NT2/D1 (cell line): ENCODE data around the gene LIN52.
A peak's percentile ranks its signal among the peaks of the same experiment; 100 is the strongest.

Source experiments
- DNase-seq: peaks from one replicate; pipeline ENCODE4 v3.0.0-alpha.2; 2011; ENCODE audit warnings: low read depth, low spot score
- H3K27me3 ChIP-seq: 2 replicates; pipeline ENCODE4 v1.6.0; 2011; ENCODE audit warnings: mild to moderate bottlenecking; ENCODE audit not compliant: insufficient read length, insufficient read depth
- H3K36me3 ChIP-seq: 2 replicates; pipeline ENCODE4 v1.6.1; 2011; ENCODE audit warnings: mild to moderate bottlenecking, low read length, mixed read lengths; ENCODE audit not compliant: insufficient read depth, insufficient read length
- H3K4me1 ChIP-seq: 2 replicates; pipeline ENCODE4 v1.5.1; 2011; ENCODE audit not compliant: insufficient read depth, insufficient read length
- H3K4me3 ChIP-seq: 2 replicates; pipeline ENCODE4 v1.5.1; 2011; ENCODE audit warnings: low read depth; ENCODE audit not compliant: insufficient read length
- H3K9ac ChIP-seq: 2 replicates; pipeline ENCODE4 v1.6.0; 2011; ENCODE audit warnings: low read depth; ENCODE audit not compliant: insufficient read length
- H3K9me3 ChIP-seq: 2 replicates; pipeline ENCODE4 v1.5.1; 2011; ENCODE audit warnings: mild to moderate bottlenecking, low read length; ENCODE audit not compliant: insufficient read depth
- SUZ12 ChIP-seq: IDR thresholded peaks from 2 replicates; pipeline ENCODE4 v1.6.1; 2011; ENCODE audit not compliant: insufficient read length, insufficient read depth; ENCODE audit errors: extremely low read depth
- YY1 ChIP-seq: IDR thresholded peaks from 2 replicates; pipeline ENCODE4 v1.6.1; 2011; ENCODE audit not compliant: insufficient read length, insufficient read depth
- ZNF274 ChIP-seq: IDR thresholded peaks from 2 replicates; pipeline ENCODE4 v1.6.1; 2011; ENCODE audit warnings: mild to moderate bottlenecking, low read depth, low read length

Gene LIN52

DNA sequence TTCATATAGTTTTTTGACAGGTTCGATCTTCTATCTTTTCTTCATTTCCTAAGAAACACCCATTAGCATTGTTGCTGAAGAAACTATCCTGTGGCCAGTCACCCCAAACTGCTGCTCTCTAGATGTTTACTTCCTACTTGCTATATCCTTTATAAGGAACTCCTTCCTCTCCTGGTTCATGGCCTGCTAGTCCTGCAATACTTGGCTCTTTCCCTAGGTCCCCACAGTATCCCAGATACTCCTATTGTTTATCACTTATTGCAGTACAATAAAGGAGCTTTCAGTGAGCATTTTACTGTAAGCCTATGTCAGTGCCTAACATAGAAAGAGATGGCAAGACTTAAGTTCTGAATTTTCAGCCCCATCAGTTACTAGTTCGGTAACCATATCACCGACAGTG lies 3.3 kb upstream of the LIN52 start:
- no peaks in the 10 kb centered on the region for H3K36me3 ChIP-seq
- no peaks in the 10 kb centered on the region for H3K4me1 ChIP-seq
- H3K27me3 ChIP-seq = no peaks in the 10 kb centered on the region
- TF ChIP-seq ZNF274 (no peak), SUZ12 (no peak)
- no peak overlapping the region for H3K9ac ChIP-seq
- no peak overlapping the region for H3K4me3 ChIP-seq
- DNase-seq = no peak
- no peaks in the 10 kb centered on the region for H3K9me3 ChIP-seq

DNA sequence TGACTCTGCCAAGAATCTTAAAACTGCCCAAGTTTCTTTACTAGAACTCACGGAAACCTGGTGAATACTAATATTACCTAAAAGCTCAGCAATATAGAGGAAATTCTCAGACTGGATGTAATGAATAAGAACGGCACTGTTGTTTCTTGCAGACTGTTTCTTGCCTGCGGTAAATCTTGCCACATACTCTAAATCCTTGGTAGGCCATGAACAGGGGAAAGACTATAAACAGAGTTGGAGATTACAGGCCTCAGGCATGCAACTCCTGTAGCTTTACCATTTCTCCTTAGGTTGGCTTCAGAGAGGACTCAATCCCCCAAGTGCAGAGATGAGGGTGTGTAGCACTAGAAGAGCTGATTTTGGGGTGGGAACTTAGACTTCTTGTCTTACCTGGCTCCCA lies 1.6 kb upstream of the LIN52 start:
- Histone ChIP-seq H3K27me3 (no peaks in the 10 kb centered on the region), H3K36me3 (no peaks in the 10 kb centered on the region), H3K9ac (peak overlapping the region; percentile 85), H3K4me3 (peak overlapping the region; percentile 82), H3K9me3 (no peaks in the 10 kb centered on the region), H3K4me1 (no peaks in the 10 kb centered on the region)
- no peak for DNase-seq
- TF ChIP-seq SUZ12 (no peak), ZNF274 (no peak), YY1 (no peak)

DNA sequence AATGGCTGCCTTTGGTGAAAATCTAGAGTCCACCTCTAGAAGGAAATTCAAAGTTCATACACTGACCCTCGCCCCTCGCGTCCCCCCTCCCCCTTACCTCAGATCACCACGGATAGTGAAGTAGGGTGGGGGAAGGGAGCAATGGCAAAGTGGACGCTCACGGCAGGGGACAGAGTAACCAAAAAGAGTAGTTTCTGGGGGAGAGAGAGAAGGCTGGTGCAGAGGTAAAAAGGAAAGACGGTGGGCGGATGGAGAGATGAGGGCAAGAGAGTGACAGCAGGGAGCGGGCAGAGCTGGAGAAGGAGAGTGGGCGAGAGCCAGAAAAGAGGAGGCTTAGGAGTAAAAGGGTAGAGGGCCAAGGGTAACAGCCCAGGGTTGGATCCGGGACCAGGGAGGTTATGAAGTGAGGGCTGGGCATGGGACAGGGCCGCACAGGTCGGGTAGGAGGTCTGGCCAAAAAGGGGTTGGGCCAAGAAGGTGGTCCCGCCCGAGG lies 926 bp upstream of the LIN52 start:
- H3K9me3 ChIP-seq = no peaks in the 10 kb centered on the region
- H3K27me3 ChIP-seq = no peaks in the 10 kb centered on the region
- no peak for TF ChIP-seq YY1
- no peak for TF ChIP-seq SUZ12
- TF ChIP-seq ZNF274 = no peak
- DNase-seq = no peak
- H3K4me3 ChIP-seq = peak overlapping the region; percentile 82
- H3K36me3 ChIP-seq = no peaks in the 10 kb centered on the region
- no peaks in the 10 kb centered on the region for H3K4me1 ChIP-seq
- peak overlapping the region; percentile 85 for H3K9ac ChIP-seq

DNA sequence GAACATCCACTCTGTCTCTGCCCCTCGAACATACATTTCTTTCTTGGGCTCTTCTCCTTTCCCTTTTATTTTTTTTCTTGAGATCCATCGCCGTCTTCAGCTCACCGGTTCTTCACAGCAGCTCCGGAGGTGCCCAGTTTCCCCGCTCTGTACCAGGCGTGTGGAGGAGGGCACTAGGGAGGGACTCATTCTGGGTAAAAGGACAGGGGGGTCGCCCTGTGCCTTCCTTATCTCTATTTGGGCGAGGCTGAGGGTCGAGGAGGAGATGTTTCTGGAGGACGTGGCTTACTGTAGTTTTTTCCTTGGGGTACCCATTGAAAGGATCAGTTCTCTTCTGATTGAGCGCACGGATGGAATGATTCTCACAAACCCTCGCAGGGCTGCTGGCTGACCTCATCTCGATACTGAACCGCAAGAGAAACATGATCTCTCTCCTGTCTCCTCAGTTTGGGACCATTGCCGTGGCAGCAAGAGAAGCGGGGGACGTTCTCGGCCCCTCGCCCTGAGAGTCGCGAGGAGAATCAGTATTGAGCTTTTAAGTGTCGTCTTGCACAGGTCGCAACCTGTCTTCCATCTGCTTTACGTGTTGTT lies 386 bp downstream of the LIN52 start:
- Histone ChIP-seq H3K4me3 (peak overlapping the region; percentile 75), H3K36me3 (no peaks in the 10 kb centered on the region), H3K27me3 (no peaks in the 10 kb centered on the region), H3K4me1 (no peaks in the 10 kb centered on the region), H3K9me3 (no peaks in the 10 kb centered on the region), H3K9ac (peak overlapping the region; percentile 87)
- no peak for DNase-seq
- no peak for TF ChIP-seq ZNF274
- no peak for TF ChIP-seq SUZ12
- no peak for TF ChIP-seq YY1

DNA sequence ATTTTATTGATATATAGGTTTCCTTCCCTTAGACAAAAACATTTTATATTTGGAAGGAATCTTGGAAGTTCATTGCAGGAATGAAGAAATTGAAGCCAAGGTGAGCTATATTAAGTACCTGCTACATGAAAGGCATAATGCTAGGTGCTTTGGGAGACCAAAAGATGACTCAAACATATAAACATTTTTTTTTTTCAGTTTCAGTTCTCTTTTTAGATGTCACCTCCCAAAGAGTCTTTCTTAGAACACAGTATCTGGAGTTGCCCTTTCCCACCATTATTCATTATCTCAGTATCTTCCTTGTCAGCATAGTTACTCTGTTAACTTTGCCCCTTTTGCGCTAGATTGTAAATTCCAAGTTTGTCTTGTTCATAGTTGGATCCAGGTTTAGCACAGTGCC lies 1.1 kb downstream of the LIN52 start:
- no peaks in the 10 kb centered on the region for H3K36me3 ChIP-seq
- no peak for DNase-seq
- H3K4me3 ChIP-seq = peak overlapping the region; percentile 75
- no peaks in the 10 kb centered on the region for H3K4me1 ChIP-seq
- H3K9me3 ChIP-seq = no peaks in the 10 kb centered on the region
- H3K27me3 ChIP-seq = no peaks in the 10 kb centered on the region
- H3K9ac ChIP-seq = peak overlapping the region; percentile 87
- TF ChIP-seq YY1 = no peak
- TF ChIP-seq ZNF274 = no peak
- no peak for TF ChIP-seq SUZ12

DNA sequence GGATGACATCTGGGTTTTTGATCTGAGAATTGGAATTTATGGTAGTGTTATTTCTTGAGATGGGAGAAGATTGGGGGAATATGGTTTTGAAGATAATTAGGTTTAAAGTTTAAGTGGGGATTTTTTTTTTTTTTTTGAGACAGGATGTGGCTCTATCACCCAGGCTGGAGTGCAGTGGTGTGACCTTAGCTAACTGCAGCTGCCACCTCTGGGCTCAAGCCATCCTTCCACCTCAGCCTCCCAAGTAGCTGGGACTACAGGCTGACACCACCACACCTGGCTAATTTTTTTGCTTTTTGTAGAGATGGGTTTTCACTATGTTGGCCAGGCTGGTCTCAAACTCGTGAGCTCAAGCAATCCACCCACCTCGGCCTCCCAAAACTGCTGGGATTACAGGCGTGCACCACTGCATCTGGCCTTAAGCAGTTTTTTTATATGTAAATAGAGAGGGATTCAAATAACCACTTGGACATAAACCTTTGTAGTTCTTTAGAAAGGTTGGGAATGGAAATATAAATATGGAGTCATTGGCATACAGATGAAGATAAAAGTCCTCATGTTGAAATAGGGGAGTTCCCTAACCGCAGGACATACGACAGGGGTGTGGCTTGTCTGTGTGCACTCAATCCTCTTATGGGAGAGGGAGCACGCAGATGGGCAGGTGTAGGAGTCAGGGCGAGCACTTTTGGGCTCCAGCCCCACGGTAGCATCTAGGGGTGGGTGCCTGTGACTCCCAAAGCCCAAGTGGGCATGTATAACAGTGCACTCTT lies 4.7 kb downstream of the LIN52 start:
- H3K9me3 ChIP-seq = no peaks in the 10 kb centered on the region
- H3K27me3 ChIP-seq = no peaks in the 10 kb centered on the region
- H3K4me3 ChIP-seq = no peak overlapping the region
- TF ChIP-seq YY1 = no peak
- TF ChIP-seq ZNF274 = no peak
- TF ChIP-seq SUZ12 = no peak
- no peaks in the 10 kb centered on the region for H3K4me1 ChIP-seq
- peaks cover 4% of the 10 kb centered on the region for H3K36me3 ChIP-seq
- no peak for DNase-seq
- no peak overlapping the region for H3K9ac ChIP-seq

- no peak overlapping the region for H3K9ac ChIP-seq
- no peaks in the 10 kb centered on the region for H3K27me3 ChIP-seq
- H3K4me3 ChIP-seq = no peak overlapping the region
- TF ChIP-seq SUZ12 (no peak), YY1 (no peak), ZNF274 (no peak)
- no peak for DNase-seq
- no peaks in the 10 kb centered on the region for H3K9me3 ChIP-seq
- H3K36me3 ChIP-seq = peaks cover 22% of the 10 kb centered on the region
- H3K4me1 ChIP-seq = no peaks in the 10 kb centered on the region
Measured at GRCh38 chr14:74105381-74105780, 20.6 kb downstream of the LIN52 start.
